Endothelial cell of umbilical vein (primary cell): ENCODE measurements around the gene UTS2B.
"Not testable (repeated sequence)": the region's sequence is repeated elsewhere in the genome, so short reads cannot be mapped to it uniquely, and the experiment has no call there.

Source experiments
- EZH2 ChIP-seq: IDR thresholded peaks from 2 replicates; pipeline ENCODE4 v1.6.1; 2012; ENCODE audit warnings: borderline replicate concordance, low read depth, mild to moderate bottlenecking, moderate library complexity, low read length, inconsistent platforms; ENCODE audit not compliant: severe bottlenecking
- FOS ChIP-seq: IDR thresholded peaks from 2 replicates; pipeline ENCODE4 v1.6.1; 2011; ENCODE audit warnings: mild to moderate bottlenecking, low read length, moderate library complexity, borderline replicate concordance; ENCODE audit not compliant: insufficient read depth
- GATA2 ChIP-seq: IDR thresholded peaks from 2 replicates; pipeline ENCODE4 v1.7.0; 2011; ENCODE audit warnings: low read depth, mild to moderate bottlenecking, moderate library complexity, mixed read lengths, low read length; ENCODE audit not compliant: insufficient read length, insufficient read depth
- JUN ChIP-seq: IDR thresholded peaks from 2 replicates; pipeline ENCODE4 v1.6.1; 2011; ENCODE audit warnings: borderline replicate concordance, low read depth; ENCODE audit not compliant: insufficient read length, insufficient read depth
- MAX ChIP-seq: IDR thresholded peaks from 2 replicates; pipeline ENCODE4 v1.6.1; 2011; ENCODE audit not compliant: insufficient read depth, insufficient read length
- MYC ChIP-seq: IDR thresholded peaks from one replicate; pipeline ENCODE4 v1.6.1; 2011; ENCODE audit warnings: mild to moderate bottlenecking, low read depth, low read length
- POLR2A ChIP-seq: IDR thresholded peaks from 2 replicates; pipeline ENCODE4 v1.6.1; 2012; ENCODE audit warnings: low read depth, mild to moderate bottlenecking, control low read depth, low read length
- POLR2AphosphoS5 ChIP-seq: IDR thresholded peaks from 2 replicates; pipeline ENCODE4 v1.6.1; 2012; ENCODE audit warnings: low read depth, mild to moderate bottlenecking, control low read depth, low read length, moderate library complexity; ENCODE audit not compliant: insufficient read depth
- TF ChIP-seq, protein P1 (sequence below), 2 donors: IDR thresholded peaks; 1 replicate in 1 of 2; 2 replicates in 1 of 2; pipeline ENCODE4 v1.5.1; 2011; ENCODE audit warnings: low read length in 2 of 2, mild to moderate bottlenecking in 2 of 2, moderate library complexity in 2 of 2, control low read depth in 1 of 2, inconsistent platforms in 1 of 2, low read depth in 1 of 2; ENCODE audit not compliant: insufficient read depth in 1 of 2; ENCODE audit errors: extremely low read depth in 1 of 2

DNA sequence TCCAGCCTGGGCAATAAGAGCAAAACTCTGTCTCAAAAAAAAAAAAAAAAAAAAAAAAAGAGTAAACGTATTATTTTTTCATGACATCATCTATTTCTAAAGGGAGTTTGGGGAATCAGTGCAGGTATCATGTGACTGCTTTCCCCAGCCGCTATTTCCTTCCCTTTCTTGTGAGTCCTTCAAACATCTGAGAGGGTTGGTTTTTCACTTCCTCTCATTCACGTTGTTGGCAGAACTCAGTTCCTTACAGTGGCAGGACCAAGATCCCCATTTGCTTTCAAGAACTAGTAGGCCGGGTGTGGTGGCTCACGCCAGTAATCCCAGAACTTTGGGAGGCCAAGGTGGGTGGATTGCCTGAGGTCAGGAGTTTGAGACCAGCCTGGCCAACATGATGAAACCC, 84.3 kb downstream of the UTS2B start:
- TF ChIP-seq POLR2A, POLR2AphosphoS5, EZH2, MYC, JUN, MAX, GATA2, FOS: not testable (repeated sequence)
- TF ChIP-seq, protein P1, sequence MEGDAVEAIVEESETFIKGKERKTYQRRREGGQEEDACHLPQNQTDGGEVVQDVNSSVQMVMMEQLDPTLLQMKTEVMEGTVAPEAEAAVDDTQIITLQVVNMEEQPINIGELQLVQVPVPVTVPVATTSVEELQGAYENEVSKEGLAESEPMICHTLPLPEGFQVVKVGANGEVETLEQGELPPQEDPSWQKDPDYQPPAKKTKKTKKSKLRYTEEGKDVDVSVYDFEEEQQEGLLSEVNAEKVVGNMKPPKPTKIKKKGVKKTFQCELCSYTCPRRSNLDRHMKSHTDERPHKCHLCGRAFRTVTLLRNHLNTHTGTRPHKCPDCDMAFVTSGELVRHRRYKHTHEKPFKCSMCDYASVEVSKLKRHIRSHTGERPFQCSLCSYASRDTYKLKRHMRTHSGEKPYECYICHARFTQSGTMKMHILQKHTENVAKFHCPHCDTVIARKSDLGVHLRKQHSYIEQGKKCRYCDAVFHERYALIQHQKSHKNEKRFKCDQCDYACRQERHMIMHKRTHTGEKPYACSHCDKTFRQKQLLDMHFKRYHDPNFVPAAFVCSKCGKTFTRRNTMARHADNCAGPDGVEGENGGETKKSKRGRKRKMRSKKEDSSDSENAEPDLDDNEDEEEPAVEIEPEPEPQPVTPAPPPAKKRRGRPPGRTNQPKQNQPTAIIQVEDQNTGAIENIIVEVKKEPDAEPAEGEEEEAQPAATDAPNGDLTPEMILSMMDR (IDR thresholded peaks at IDR 0.05; ENCODE audit: extremely low read depth in 1 of 2, insufficient read depth in 1 of 2, low read depth in 1 of 2, low read length in 2 of 2): not testable (repeated sequence)
